ENCODE measurements around the gene MED23.

The MED23 gene

GRCh38 chr6:131581523-131581922 is 46.5 kb downstream of the MED23 start:
- no peak for DNase-seq
- H3K4me3 ChIP-seq (ENCODE audit: low read depth, low read length): no peak overlapping the region
- TF ChIP-seq CTCF (IDR thresholded peaks at IDR 0.05; ENCODE audit: low read depth, low read length, missing control alignments): no peak
- in situ Hi-C loops (cut with HindIII; ENCODE audit: low pct_ligation_motif_present, low sequenced_read_pairs): no loop called here
- H3K27ac ChIP-seq: no peak overlapping the region
- H3K36me3 ChIP-seq (replicated peaks): peaks cover 40% of the 10 kb centered on the region
- no peaks in the 10 kb centered on the region for H3K27me3 ChIP-seq (replicated peaks)

- DNase-seq: no peak
Observed at GRCh38 chr6:131575834-131576478, 52.1 kb downstream of the MED23 start.

DNA sequence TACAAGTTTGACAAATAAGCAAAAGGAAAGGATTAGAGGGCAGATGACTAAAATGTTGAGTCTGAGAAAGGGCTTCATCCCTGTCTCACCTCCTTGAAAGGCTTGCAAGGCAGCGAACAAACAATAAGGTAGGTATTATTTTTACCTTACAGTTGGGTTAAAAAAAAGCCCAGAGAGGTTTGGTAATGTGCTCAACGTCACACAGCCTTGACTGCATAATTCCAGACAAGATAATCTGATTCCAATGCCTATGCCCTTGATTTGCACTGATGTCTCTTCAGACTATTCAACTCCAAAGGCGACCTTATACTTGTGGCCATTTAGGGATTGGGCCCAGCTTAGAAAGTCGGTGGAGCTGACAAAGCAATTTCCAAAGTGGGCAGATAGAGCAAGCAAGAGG is 53.4 kb downstream of the MED23 start:
- in situ Hi-C loops (cut with HindIII; ENCODE audit: low pct_ligation_motif_present, low sequenced_read_pairs): no loop called here
- no peak for TF ChIP-seq CTCF (IDR thresholded peaks at IDR 0.05; ENCODE audit: low read depth, low read length, missing control alignments)
- H3K36me3 ChIP-seq (replicated peaks): peaks cover 1% of the 10 kb centered on the region
- H3K4me3 ChIP-seq (ENCODE audit: low read depth, low read length): no peak overlapping the region
- H3K27ac ChIP-seq: no peak overlapping the region
- DNase-seq: no peak
- no peaks in the 10 kb centered on the region for H3K27me3 ChIP-seq (replicated peaks)

More at GRCh38 chr6:131575834-131576478, 52.1 kb downstream of the MED23 start:
- peaks cover 14% of the 10 kb centered on the region for H3K36me3 ChIP-seq (replicated peaks)
- no peak overlapping the region for H3K4me3 ChIP-seq (ENCODE audit: low read depth, low read length)
- H3K27me3 ChIP-seq (replicated peaks): no peaks in the 10 kb centered on the region
- in situ Hi-C loops (cut with HindIII; ENCODE audit: low pct_ligation_motif_present, low sequenced_read_pairs): no loop called here
- no peak for TF ChIP-seq CTCF (IDR thresholded peaks at IDR 0.05; ENCODE audit: low read depth, low read length, missing control alignments)
- no peak overlapping the region for H3K27ac ChIP-seq

DNA sequence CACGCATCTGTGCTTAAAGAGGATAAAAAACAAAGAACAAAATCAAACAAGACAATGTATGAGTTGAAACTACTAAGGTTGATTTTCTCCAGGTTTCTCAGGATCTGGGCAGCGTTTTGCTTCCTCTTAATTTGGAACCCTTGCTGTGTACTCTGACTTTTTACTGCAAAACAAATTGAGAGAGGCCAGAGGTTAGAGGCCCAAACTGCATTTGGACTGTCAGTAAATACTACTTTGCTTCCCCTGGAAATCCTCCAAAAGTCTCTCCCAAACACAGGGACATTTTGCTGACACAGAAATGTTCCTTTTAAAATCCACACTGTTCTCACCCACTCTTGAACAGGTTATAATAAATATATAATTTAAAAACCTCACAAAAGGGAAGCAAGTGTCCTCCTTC is 53.9 kb downstream of the MED23 start:
- Histone ChIP-seq H3K27ac (no peak overlapping the region), H3K4me3 (ENCODE audit: low read depth, low read length) (no peak overlapping the region), H3K36me3 (replicated peaks) (no peaks in the 10 kb centered on the region), H3K27me3 (replicated peaks) (no peaks in the 10 kb centered on the region)
- no peak for TF ChIP-seq CTCF (IDR thresholded peaks at IDR 0.05; ENCODE audit: low read depth, low read length, missing control alignments)
- DNase-seq: no peak
- in situ Hi-C loops (cut with HindIII; ENCODE audit: low pct_ligation_motif_present, low sequenced_read_pairs): no loop called here

DNA sequence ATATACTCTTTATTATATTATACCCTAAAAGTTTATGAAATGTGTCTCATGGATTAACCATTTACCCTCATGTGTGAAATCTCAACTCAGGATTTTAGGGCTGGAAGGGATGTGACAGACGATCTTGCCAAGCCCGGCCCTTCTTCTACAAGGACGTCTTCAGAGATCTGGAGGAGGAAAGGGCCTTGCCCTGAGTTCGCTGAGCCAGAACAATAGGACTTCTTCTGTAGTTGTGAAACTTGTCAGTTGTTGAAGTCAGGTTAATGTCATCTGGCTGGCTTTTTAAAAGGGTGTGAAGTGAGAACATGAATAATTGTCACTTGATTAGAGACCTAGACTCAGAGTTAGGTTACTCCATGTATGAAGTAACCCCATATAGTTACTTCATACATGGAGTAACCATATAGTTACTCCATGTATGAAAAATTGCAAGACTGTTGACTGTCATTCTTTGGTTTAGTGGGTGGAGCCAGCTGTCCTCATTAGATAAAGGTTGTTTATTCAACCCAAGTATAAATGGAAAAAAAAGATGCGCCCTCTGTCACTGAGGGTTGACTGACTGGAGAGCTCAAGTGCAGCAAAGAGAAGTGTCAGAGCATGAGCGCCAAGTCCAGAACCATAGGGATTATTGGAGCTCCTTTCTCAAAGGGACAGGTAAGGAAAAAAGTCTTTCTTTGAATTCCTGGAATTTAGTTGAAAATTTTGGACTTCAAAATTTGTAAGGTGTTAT is 55.2 kb downstream of the MED23 start, which contains the start of gene ARG1:
Gene ARG1, plus strand, starts transcription at position 541 of the 730 bp plus-strand sequence. Its CDS starts 57 bp downstream, at position 598.
- in situ Hi-C loops (cut with HindIII; ENCODE audit: low pct_ligation_motif_present, low sequenced_read_pairs): no loop called here
- TF ChIP-seq CTCF (IDR thresholded peaks at IDR 0.05; ENCODE audit: low read depth, low read length, missing control alignments): no peak
- Histone ChIP-seq H3K27me3 (replicated peaks) (no peaks in the 10 kb centered on the region), H3K27ac (no peak within 1 kb of the TSS), H3K4me3 (ENCODE audit: low read depth, low read length) (no peak within 1 kb of the TSS), H3K36me3 (replicated peaks) (no peaks in the 10 kb centered on the region)
- DNase-seq: no peak
